Osteoblast (primary cell): ENCODE results near the gene RMI2. TPM values are rescaled to one million over a fixed set of nuclear protein-coding genes. Genes with fewer than 3 reads are reported as not detected.
A peak's percentile ranks its signal among the peaks of the same experiment; 100 is the strongest.

ENCODE experiments used
- DNase-seq: peaks from one replicate; pipeline ENCODE4 v3.0.0; 2011; ENCODE audit warnings: low spot score, mixed read lengths; ENCODE audit not compliant: insufficient read length; ENCODE audit errors: missing footprints
- H2AFZ ChIP-seq: 2 replicates; pipeline ENCODE4 v1.6.0; 2011; ENCODE audit warnings: mild to moderate bottlenecking, low read length
- H3K27ac ChIP-seq: 2 replicates; pipeline ENCODE4 v1.5.1; 2011; ENCODE audit warnings: mild to moderate bottlenecking, low read depth, low read length, moderate library complexity
- H3K27me3 ChIP-seq: 2 replicates; pipeline ENCODE4 v1.6.0; 2012; ENCODE audit warnings: mild to moderate bottlenecking, control low read depth, inconsistent platforms, low read length, moderate library complexity; ENCODE audit not compliant: insufficient read depth
- H3K36me3 ChIP-seq: 2 replicates; pipeline ENCODE4 v1.5.1; 2011; ENCODE audit warnings: mild to moderate bottlenecking, low read length, control low read depth, moderate library complexity; ENCODE audit not compliant: insufficient read depth
- H3K4me1 ChIP-seq: 2 replicates; pipeline ENCODE4 v1.5.1; 2011; ENCODE audit warnings: mild to moderate bottlenecking, low read length, control low read depth, moderate library complexity; ENCODE audit not compliant: insufficient read depth
- H3K4me2 ChIP-seq: 2 replicates; pipeline ENCODE4 v1.6.0; 2011; ENCODE audit warnings: mild to moderate bottlenecking, low read length; ENCODE audit not compliant: insufficient read depth
- H3K4me3 ChIP-seq: fragments of 200-600 bp; sonication (generic); 3 replicates; pipeline ENCODE4 v1.5.1; 2012; ENCODE audit warnings: mild to moderate bottlenecking, low read length, inconsistent platforms; ENCODE audit not compliant: insufficient read depth
- H3K79me2 ChIP-seq: 2 replicates; pipeline ENCODE4 v1.6.0; 2012; ENCODE audit warnings: mild to moderate bottlenecking, low read length, control low read depth, inconsistent platforms; ENCODE audit not compliant: insufficient read depth
- H3K9me3 ChIP-seq: 2 replicates; pipeline ENCODE4 v1.5.1; 2011; ENCODE audit warnings: low read depth, low read length, control low read depth
- H4K20me1 ChIP-seq: 2 replicates; pipeline ENCODE4 v1.6.0; 2012; ENCODE audit warnings: mild to moderate bottlenecking, low read length, control low read depth; ENCODE audit not compliant: insufficient read depth
- CTCF ChIP-seq: IDR thresholded peaks from 2 replicates; pipeline ENCODE4 v1.5.1; 2011; ENCODE audit warnings: mild to moderate bottlenecking, low read depth, low read length, moderate library complexity; ENCODE audit errors: extremely low read depth
- total RNA-seq: library from RNA; depleted of rRNA; stranded (reverse); fragments of >200 nt; gene quantifications from 2 replicates; pipeline ENCODE4 v1.2.3, GENCODE V29; 2012

Gene RMI2
- total RNA-seq, 1 donor = 1.4 TPM

- H3K36me3 ChIP-seq = no peaks in the 10 kb centered on the region
- H3K79me2 ChIP-seq = no peaks in the 10 kb centered on the region
- no peak for DNase-seq
- H2AFZ ChIP-seq = no peak overlapping the region
- H3K27ac ChIP-seq = no peak overlapping the region
- TF ChIP-seq CTCF = no peak
- H3K4me3 ChIP-seq = no peak overlapping the region
- H3K4me2 ChIP-seq = no peak overlapping the region
- H4K20me1 ChIP-seq = no peaks in the 10 kb centered on the region
- H3K9me3 ChIP-seq = no peaks in the 10 kb centered on the region
- H3K27me3 ChIP-seq = no peaks in the 10 kb centered on the region
- H3K4me1 ChIP-seq = peaks cover 5% of the 10 kb centered on the region
Measured at GRCh38 chr16:11321662-11322061, 23.6 kb upstream of the RMI2 start.

GRCh38 chr16:11322823-11323222 is 22.4 kb upstream of the RMI2 start:
- H3K79me2 ChIP-seq = no peaks in the 10 kb centered on the region
- H3K36me3 ChIP-seq = no peaks in the 10 kb centered on the region
- H3K9me3 ChIP-seq = no peaks in the 10 kb centered on the region
- H3K27ac ChIP-seq = no peak overlapping the region
- no peak for TF ChIP-seq CTCF
- H2AFZ ChIP-seq = no peak overlapping the region
- no peaks in the 10 kb centered on the region for H3K27me3 ChIP-seq
- H3K4me3 ChIP-seq = no peak overlapping the region
- no peaks in the 10 kb centered on the region for H4K20me1 ChIP-seq
- DNase-seq = no peak
- peaks cover 7% of the 10 kb centered on the region for H3K4me1 ChIP-seq
- H3K4me2 ChIP-seq = no peak overlapping the region

GRCh38 chr16:11323551-11324336 is 21.5 kb upstream of the RMI2 start:
- Histone ChIP-seq H3K4me3 (no peak overlapping the region), H3K4me1 (peaks cover 16% of the 10 kb centered on the region), H3K4me2 (no peak overlapping the region), H3K79me2 (no peaks in the 10 kb centered on the region), H3K27me3 (no peaks in the 10 kb centered on the region), H3K36me3 (no peaks in the 10 kb centered on the region), H3K27ac (no peak overlapping the region), H2AFZ (no peak overlapping the region), H4K20me1 (no peaks in the 10 kb centered on the region), H3K9me3 (no peaks in the 10 kb centered on the region)
- no peak for DNase-seq
- no peak for TF ChIP-seq CTCF

GRCh38 chr16:11325404-11326083 is 19.7 kb upstream of the RMI2 start:
- DNase-seq = no peak
- H3K36me3 ChIP-seq = no peaks in the 10 kb centered on the region
- no peak overlapping the region for H3K4me2 ChIP-seq
- no peaks in the 10 kb centered on the region for H3K27me3 ChIP-seq
- H3K79me2 ChIP-seq = no peaks in the 10 kb centered on the region
- H4K20me1 ChIP-seq = no peaks in the 10 kb centered on the region
- H3K27ac ChIP-seq = no peak overlapping the region
- no peak for TF ChIP-seq CTCF
- H3K9me3 ChIP-seq = no peaks in the 10 kb centered on the region
- H3K4me1 ChIP-seq = peaks cover 25% of the 10 kb centered on the region
- H2AFZ ChIP-seq = peak overlapping the region; percentile 54
- no peak overlapping the region for H3K4me3 ChIP-seq
